ENCODE results near the gene TRPV3. TPM values are rescaled to one million over a fixed set of nuclear protein-coding genes. Genes with fewer than 3 reads are reported as not detected.
"Not testable (repeated sequence)": the region's sequence is repeated elsewhere in the genome, so short reads cannot be mapped to it uniquely, and the experiment has no call there.

The TRPV3 gene
- total RNA-seq, 1 donor, result 1.5 TPM

GRCh38 chr17:3469529-3469928 lies 88.1 kb downstream of the TRPV3 start:
- no peak for DNase-seq (ENCODE audit: low read depth)
- no peak overlapping the region for H3K4me3 ChIP-seq (ENCODE audit: low read depth, low read length)
- TF ChIP-seq CTCF (IDR thresholded peaks at IDR 0.05; ENCODE audit: insufficient read depth, low read length), result no peak

GRCh38 chr17:3466355-3466754 lies 91.3 kb downstream of the TRPV3 start:
- H3K4me3 ChIP-seq (ENCODE audit: low read depth, low read length); DNase-seq (ENCODE audit: low read depth): not testable (repeated sequence)

Other genes starting within 250 kb of the TRPV3 start
- not detected in 2 replicates for gene OR3A2, start 171.5 kb downstream of the TRPV3 start, total RNA-seq (ENCODE audit: low replicate concordance)
- not detected in 2 replicates for gene OR1E1, start 159.4 kb downstream of the TRPV3 start, total RNA-seq (ENCODE audit: low replicate concordance)
- gene OR3A3, start 146.4 kb downstream of the TRPV3 start, total RNA-seq (ENCODE audit: low replicate concordance), result not detected in 2 replicates
- gene OR1E2, start 124.0 kb downstream of the TRPV3 start, total RNA-seq (ENCODE audit: low replicate concordance), result not detected in 2 replicates
- gene SPATA22, start 86.0 kb downstream of the TRPV3 start, total RNA-seq (ENCODE audit: low replicate concordance), result not detected in 2 replicates
- gene ASPA, start 81.8 kb downstream of the TRPV3 start, total RNA-seq (ENCODE audit: low replicate concordance), result 1.9 and 9.7 TPM in 2 replicates
- gene TRPV1, start 51.6 kb upstream of the TRPV3 start, total RNA-seq (ENCODE audit: low replicate concordance), result 2.3 and 16.0 TPM in 2 replicates
- gene SHPK, start 78.4 kb upstream of the TRPV3 start, total RNA-seq (ENCODE audit: low replicate concordance), result 2.9 and 15.0 TPM in 2 replicates
- 13.3 and 27.7 TPM in 2 replicates for gene CTNS, start 78.9 kb upstream of the TRPV3 start, total RNA-seq (ENCODE audit: low replicate concordance)
- 87.5 and 222 TPM in 2 replicates for gene TAX1BP3, start 110.8 kb upstream of the TRPV3 start, total RNA-seq (ENCODE audit: low replicate concordance)
- 17.9 TPM in 1 of 2 replicates, not detected in the other for gene EMC6, start 111.0 kb upstream of the TRPV3 start, total RNA-seq (ENCODE audit: low replicate concordance)
- 0.27 and 1.2 TPM in 2 replicates for gene P2RX5, start 138.3 kb upstream of the TRPV3 start, total RNA-seq (ENCODE audit: low replicate concordance)
- 0.49 and 10.5 TPM in 2 replicates for gene HASPIN, start 166.1 kb upstream of the TRPV3 start, total RNA-seq (ENCODE audit: low replicate concordance)
- 19.7 and 37.4 TPM in 2 replicates for gene ITGAE, start 243.4 kb upstream of the TRPV3 start, total RNA-seq (ENCODE audit: low replicate concordance)